ENCODE measurements around the gene WNT11.

Gene WNT11

GRCh38 chr11:76237914-76238313 lies 31.6 kb upstream of the WNT11 start:
- Histone ChIP-seq H3K9me3 (ENCODE audit: control insufficient read depth in 2 of 2, low read length in 2 of 2) (no peaks in the 10 kb centered on the region), H3K36me3 (ENCODE audit: control insufficient read depth in 2 of 2, insufficient read depth in 2 of 2, low read length in 2 of 2) (no peaks in the 10 kb centered on the region), H3K9ac (ENCODE audit: low read length in 2 of 2) (no peak overlapping the region), H3K4me3 (ENCODE audit: low read length in 2 of 2) (no peak overlapping the region), H3K27me3 (ENCODE audit: control insufficient read depth in 1 of 2, insufficient read depth in 2 of 2, low read length in 2 of 2) (no peaks in the 10 kb centered on the region), H3K27ac (ENCODE audit: low read length) (no peak overlapping the region), H3K4me1 (ENCODE audit: control insufficient read depth, insufficient read depth, low read length) (peaks cover 22% of the 10 kb centered on the region)

GRCh38 chr11:76237000-76237649 lies 30.8 kb upstream of the WNT11 start:
- Histone ChIP-seq H3K9ac (ENCODE audit: low read length in 2 of 2) (no peak overlapping the region), H3K27ac (ENCODE audit: low read length) (no peak overlapping the region)

GRCh38 chr11:76236092-76236999 lies 30.0 kb upstream of the WNT11 start:
- Histone ChIP-seq H3K27ac (ENCODE audit: low read length) (peak overlapping the region; percentile 86), H3K4me1 (ENCODE audit: control insufficient read depth, insufficient read depth, low read length) (peaks cover 22% of the 10 kb centered on the region), H3K36me3 (ENCODE audit: control insufficient read depth in 2 of 2, insufficient read depth in 2 of 2, low read length in 2 of 2) (no peaks in the 10 kb centered on the region), H3K9me3 (ENCODE audit: control insufficient read depth in 2 of 2, low read length in 2 of 2) (no peaks in the 10 kb centered on the region), H3K4me3 (ENCODE audit: low read length in 2 of 2) (peak overlapping the region; percentile 96 to 97), H3K9ac (ENCODE audit: low read length in 2 of 2) (peak overlapping the region; percentile 73 to 81), H3K27me3 (ENCODE audit: control insufficient read depth in 1 of 2, insufficient read depth in 2 of 2, low read length in 2 of 2) (no peaks in the 10 kb centered on the region)

More at GRCh38 chr11:76237000-76237649, 30.8 kb upstream of the WNT11 start:
- Histone ChIP-seq H3K4me3 (ENCODE audit: low read length in 2 of 2) (peak overlapping the region in 1 of 2 donors; percentile 97), H3K27me3 (ENCODE audit: control insufficient read depth in 1 of 2, insufficient read depth in 2 of 2, low read length in 2 of 2) (no peaks in the 10 kb centered on the region), H3K36me3 (ENCODE audit: control insufficient read depth in 2 of 2, insufficient read depth in 2 of 2, low read length in 2 of 2) (no peaks in the 10 kb centered on the region), H3K9me3 (ENCODE audit: control insufficient read depth in 2 of 2, low read length in 2 of 2) (no peaks in the 10 kb centered on the region), H3K4me1 (ENCODE audit: control insufficient read depth, insufficient read depth, low read length) (peaks cover 22% of the 10 kb centered on the region)

GRCh38 chr11:76235233-76236091 lies 29.2 kb upstream of the WNT11 start:
- Histone ChIP-seq H3K27ac (ENCODE audit: low read length) (peak overlapping the region; percentile 86), H3K4me3 (ENCODE audit: low read length in 2 of 2) (peak overlapping the region; percentile 96 to 97), H3K36me3 (ENCODE audit: control insufficient read depth in 2 of 2, insufficient read depth in 2 of 2, low read length in 2 of 2) (no peaks in the 10 kb centered on the region), H3K4me1 (ENCODE audit: control insufficient read depth, insufficient read depth, low read length) (peaks cover 22% of the 10 kb centered on the region), H3K9me3 (ENCODE audit: control insufficient read depth in 2 of 2, low read length in 2 of 2) (no peaks in the 10 kb centered on the region), H3K27me3 (ENCODE audit: control insufficient read depth in 1 of 2, insufficient read depth in 2 of 2, low read length in 2 of 2) (no peaks in the 10 kb centered on the region), H3K9ac (ENCODE audit: low read length in 2 of 2) (peak overlapping the region; percentile 73 to 81)

GRCh38 chr11:76234416-76235232 lies 28.3 kb upstream of the WNT11 start:
- Histone ChIP-seq H3K4me1 (ENCODE audit: control insufficient read depth, insufficient read depth, low read length) (peaks cover 22% of the 10 kb centered on the region), H3K27ac (ENCODE audit: low read length) (peak overlapping the region; percentile 86), H3K27me3 (ENCODE audit: control insufficient read depth in 1 of 2, insufficient read depth in 2 of 2, low read length in 2 of 2) (no peaks in the 10 kb centered on the region), H3K9ac (ENCODE audit: low read length in 2 of 2) (peak overlapping the region; percentile 73 to 81), H3K36me3 (ENCODE audit: control insufficient read depth in 2 of 2, insufficient read depth in 2 of 2, low read length in 2 of 2) (no peaks in the 10 kb centered on the region), H3K4me3 (ENCODE audit: low read length in 2 of 2) (peak overlapping the region; percentile 96 to 97), H3K9me3 (ENCODE audit: control insufficient read depth in 2 of 2, low read length in 2 of 2) (no peaks in the 10 kb centered on the region)

GRCh38 chr11:76234021-76234415 lies 27.7 kb upstream of the WNT11 start:
- Histone ChIP-seq H3K9ac (ENCODE audit: low read length in 2 of 2) (peak overlapping the region in 1 of 2 donors; percentile 73), H3K27ac (ENCODE audit: low read length) (peak overlapping the region; percentile 86), H3K27me3 (ENCODE audit: control insufficient read depth in 1 of 2, insufficient read depth in 2 of 2, low read length in 2 of 2) (no peaks in the 10 kb centered on the region), H3K36me3 (ENCODE audit: control insufficient read depth in 2 of 2, insufficient read depth in 2 of 2, low read length in 2 of 2) (no peaks in the 10 kb centered on the region), H3K4me3 (ENCODE audit: low read length in 2 of 2) (peak overlapping the region; percentile 96 to 97), H3K4me1 (ENCODE audit: control insufficient read depth, insufficient read depth, low read length) (peaks cover 22% of the 10 kb centered on the region), H3K9me3 (ENCODE audit: control insufficient read depth in 2 of 2, low read length in 2 of 2) (no peaks in the 10 kb centered on the region)

- H3K27me3 ChIP-seq (ENCODE audit: control insufficient read depth in 1 of 2, insufficient read depth in 2 of 2, low read length in 2 of 2): no peaks in the 10 kb centered on the region
- no peak overlapping the region for H3K9ac ChIP-seq (ENCODE audit: low read length in 2 of 2)
- H3K4me1 ChIP-seq (ENCODE audit: control insufficient read depth, insufficient read depth, low read length): peaks cover 22% of the 10 kb centered on the region
- no peaks in the 10 kb centered on the region for H3K36me3 ChIP-seq (ENCODE audit: control insufficient read depth in 2 of 2, insufficient read depth in 2 of 2, low read length in 2 of 2)
- no peak overlapping the region for H3K4me3 ChIP-seq (ENCODE audit: low read length in 2 of 2)
- no peaks in the 10 kb centered on the region for H3K9me3 ChIP-seq (ENCODE audit: control insufficient read depth in 2 of 2, low read length in 2 of 2)
- H3K27ac ChIP-seq (ENCODE audit: low read length): peak overlapping the region; percentile 86
Observed at GRCh38 chr11:76233196-76233921, 27.1 kb upstream of the WNT11 start.

GRCh38 chr11:76232026-76232665 lies 25.8 kb upstream of the WNT11 start:
- Histone ChIP-seq H3K27ac (ENCODE audit: low read length) (no peak overlapping the region), H3K4me1 (ENCODE audit: control insufficient read depth, insufficient read depth, low read length) (peaks cover 22% of the 10 kb centered on the region), H3K27me3 (ENCODE audit: control insufficient read depth in 1 of 2, insufficient read depth in 2 of 2, low read length in 2 of 2) (no peaks in the 10 kb centered on the region), H3K9ac (ENCODE audit: low read length in 2 of 2) (no peak overlapping the region), H3K9me3 (ENCODE audit: control insufficient read depth in 2 of 2, low read length in 2 of 2) (no peaks in the 10 kb centered on the region), H3K36me3 (ENCODE audit: control insufficient read depth in 2 of 2, insufficient read depth in 2 of 2, low read length in 2 of 2) (no peaks in the 10 kb centered on the region), H3K4me3 (ENCODE audit: low read length in 2 of 2) (no peak overlapping the region)

GRCh38 chr11:76231121-76231738 lies 24.9 kb upstream of the WNT11 start:
- no peak overlapping the region for H3K4me3 ChIP-seq (ENCODE audit: low read length in 2 of 2)
- peaks cover 18% of the 10 kb centered on the region for H3K4me1 ChIP-seq (ENCODE audit: control insufficient read depth, insufficient read depth, low read length)
- no peak overlapping the region for H3K9ac ChIP-seq (ENCODE audit: low read length in 2 of 2)
- H3K27me3 ChIP-seq (ENCODE audit: control insufficient read depth in 1 of 2, insufficient read depth in 2 of 2, low read length in 2 of 2): no peaks in the 10 kb centered on the region
- H3K9me3 ChIP-seq (ENCODE audit: control insufficient read depth in 2 of 2, low read length in 2 of 2): no peaks in the 10 kb centered on the region
- no peaks in the 10 kb centered on the region for H3K36me3 ChIP-seq (ENCODE audit: control insufficient read depth in 2 of 2, insufficient read depth in 2 of 2, low read length in 2 of 2)
- no peak overlapping the region for H3K27ac ChIP-seq (ENCODE audit: low read length)

All from stomach smooth muscle (tissue), 2 donors.